Measurements from ENCODE around the gene GYS1.
"Not testable (repeated sequence)": the region's sequence is repeated elsewhere in the genome, so short reads cannot be mapped to it uniquely, and the experiment has no call there.

Gene GYS1

DNA sequence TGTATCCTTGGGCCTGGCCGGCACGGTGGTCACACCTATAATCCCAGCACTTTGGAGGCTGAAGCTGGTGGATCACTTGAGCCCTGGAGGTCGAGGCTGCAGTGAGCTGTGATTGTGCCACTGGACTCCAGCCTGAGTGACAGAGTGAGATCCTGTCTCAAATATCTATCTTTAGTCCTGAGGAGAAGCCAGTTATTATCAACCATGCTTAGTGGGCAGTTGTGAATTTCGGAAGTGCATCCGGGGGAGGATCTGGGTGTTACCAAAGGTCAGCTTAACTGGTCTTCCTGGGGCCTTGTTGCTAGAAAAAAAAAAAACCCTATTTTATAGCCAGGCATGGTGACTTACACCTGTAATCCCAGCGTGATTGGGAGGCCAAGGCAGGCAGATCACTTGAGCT lies 50.0 kb downstream of the GYS1 start:
- Histone ChIP-seq H3K4me1 (ENCODE audit: control insufficient read depth, low read depth, low read length) (no peaks in the 10 kb centered on the region), H3K4me3 (ENCODE audit: low read length) (no peak overlapping the region), H3K9me3 (ENCODE audit: control insufficient read depth, low read depth, low read length) (no peaks in the 10 kb centered on the region), H3K27ac (ENCODE audit: low read length) (no peak overlapping the region), H3K9ac (ENCODE audit: low read length) (no peak overlapping the region), H3K27me3 (ENCODE audit: control insufficient read depth, insufficient read depth, low read length) (no peaks in the 10 kb centered on the region), H3K36me3 (ENCODE audit: control insufficient read depth, low read depth, low read length) (no peaks in the 10 kb centered on the region)

DNA sequence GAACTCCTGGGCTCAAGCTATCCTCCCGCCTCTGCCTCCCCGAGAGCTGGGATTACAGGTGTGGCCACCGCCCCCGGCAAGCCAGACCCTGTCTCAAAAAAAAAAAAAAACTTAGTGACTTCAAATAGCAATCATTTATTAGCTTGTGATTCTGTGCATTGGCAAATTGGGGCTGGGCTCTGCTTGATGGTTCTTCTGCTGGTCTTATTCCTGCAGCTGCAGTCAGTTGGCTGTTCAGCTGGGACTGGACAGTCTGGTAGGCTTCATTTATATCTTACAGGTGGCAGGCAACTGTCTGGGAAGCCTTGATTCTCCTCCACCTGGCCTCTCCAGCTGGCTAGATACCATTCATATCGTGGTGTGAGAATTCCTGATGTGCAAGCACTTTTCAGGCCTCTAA lies 52.2 kb downstream of the GYS1 start:
- H3K9ac ChIP-seq (ENCODE audit: low read length) = no peak overlapping the region
- no peaks in the 10 kb centered on the region for H3K4me1 ChIP-seq (ENCODE audit: control insufficient read depth, low read depth, low read length)
- no peak overlapping the region for H3K27ac ChIP-seq (ENCODE audit: low read length)
- no peaks in the 10 kb centered on the region for H3K27me3 ChIP-seq (ENCODE audit: control insufficient read depth, insufficient read depth, low read length)
- H3K9me3 ChIP-seq (ENCODE audit: control insufficient read depth, low read depth, low read length) = no peaks in the 10 kb centered on the region
- no peak overlapping the region for H3K4me3 ChIP-seq (ENCODE audit: low read length)
- H3K36me3 ChIP-seq (ENCODE audit: control insufficient read depth, low read depth, low read length) = no peaks in the 10 kb centered on the region

DNA sequence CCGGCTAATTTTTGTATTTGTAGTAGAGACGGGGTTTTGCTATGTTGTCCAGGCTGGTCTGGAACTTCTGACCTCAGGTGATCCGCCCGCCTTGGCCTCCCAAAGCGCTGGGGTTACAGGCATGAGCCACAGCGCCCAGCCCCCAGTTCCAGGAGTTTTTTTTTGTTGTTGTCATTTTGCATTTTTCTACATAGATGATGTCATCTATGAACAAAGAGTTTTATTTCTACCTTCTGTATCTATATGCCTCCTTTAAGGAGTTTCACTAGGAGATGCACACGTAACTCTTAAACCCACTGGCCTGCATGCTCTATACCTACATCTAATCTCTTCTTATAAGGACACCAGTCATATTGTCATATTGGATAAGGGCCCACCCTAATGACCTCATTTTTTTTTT lies 54.9 kb downstream of the GYS1 start:
- Histone ChIP-seq H3K9ac (ENCODE audit: low read length) (no peak overlapping the region), H3K9me3 (ENCODE audit: control insufficient read depth, low read depth, low read length) (no peaks in the 10 kb centered on the region), H3K27me3 (ENCODE audit: control insufficient read depth, insufficient read depth, low read length) (peaks cover 19% of the 10 kb centered on the region), H3K4me3 (ENCODE audit: low read length) (no peak overlapping the region), H3K27ac (ENCODE audit: low read length) (no peak overlapping the region), H3K36me3 (ENCODE audit: control insufficient read depth, low read depth, low read length) (no peaks in the 10 kb centered on the region), H3K4me1 (ENCODE audit: control insufficient read depth, low read depth, low read length) (peaks cover 8% of the 10 kb centered on the region)

DNA sequence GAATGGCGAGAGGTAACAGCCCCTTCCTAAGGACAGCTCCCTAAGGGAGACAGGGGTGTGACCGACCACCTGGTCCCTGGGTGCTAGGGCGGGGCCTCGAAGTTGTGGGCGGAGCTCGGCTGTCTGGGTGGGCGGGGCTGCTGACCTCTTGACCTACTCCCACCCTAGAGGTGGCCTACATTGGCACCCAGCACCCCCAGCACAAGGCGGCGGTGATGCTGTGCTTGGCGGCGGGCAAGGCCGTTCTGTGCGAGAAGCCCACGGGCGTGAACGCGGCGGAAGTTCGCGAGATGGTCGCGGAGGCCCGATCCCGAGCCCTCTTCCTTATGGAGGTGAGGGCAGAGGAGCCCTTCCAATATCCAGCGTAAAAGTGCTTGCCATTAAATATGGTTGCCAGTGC lies 57.2 kb downstream of the GYS1 start:
- peaks cover 37% of the 10 kb centered on the region for H3K27me3 ChIP-seq (ENCODE audit: control insufficient read depth, insufficient read depth, low read length)
- H3K36me3 ChIP-seq (ENCODE audit: control insufficient read depth, low read depth, low read length) = no peaks in the 10 kb centered on the region
- no peak overlapping the region for H3K4me3 ChIP-seq (ENCODE audit: low read length)
- H3K27ac ChIP-seq (ENCODE audit: low read length) = no peak overlapping the region
- peaks cover 10% of the 10 kb centered on the region for H3K4me1 ChIP-seq (ENCODE audit: control insufficient read depth, low read depth, low read length)
- H3K9ac ChIP-seq (ENCODE audit: low read length) = no peak overlapping the region
- H3K9me3 ChIP-seq (ENCODE audit: control insufficient read depth, low read depth, low read length) = no peaks in the 10 kb centered on the region

DNA sequence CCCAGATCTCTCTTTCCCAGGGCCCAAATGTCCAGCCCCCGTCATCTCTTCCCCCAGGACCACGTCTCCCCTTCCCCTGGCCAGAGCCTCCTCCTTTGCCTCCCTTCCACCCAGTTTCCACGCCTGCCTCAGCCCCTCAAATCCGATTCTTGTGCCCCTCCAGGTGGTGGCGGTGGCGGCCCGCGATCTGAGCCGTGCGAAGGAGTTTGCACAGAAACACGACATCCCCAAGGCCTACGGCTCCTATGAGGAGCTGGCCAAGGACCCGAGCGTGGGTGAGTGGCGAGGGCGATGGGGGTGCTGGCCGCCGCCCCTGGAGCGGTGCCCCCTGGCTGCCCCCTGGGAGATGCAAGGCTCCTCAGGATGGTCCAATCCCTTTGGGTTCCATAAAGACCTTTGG lies 58.3 kb downstream of the GYS1 start:
- no peaks in the 10 kb centered on the region for H3K36me3 ChIP-seq (ENCODE audit: control insufficient read depth, low read depth, low read length)
- H3K4me1 ChIP-seq (ENCODE audit: control insufficient read depth, low read depth, low read length) = peaks cover 10% of the 10 kb centered on the region
- no peak overlapping the region for H3K27ac ChIP-seq (ENCODE audit: low read length)
- H3K4me3 ChIP-seq (ENCODE audit: low read length) = no peak overlapping the region
- H3K9me3 ChIP-seq (ENCODE audit: control insufficient read depth, low read depth, low read length) = no peaks in the 10 kb centered on the region
- peaks cover 37% of the 10 kb centered on the region for H3K27me3 ChIP-seq (ENCODE audit: control insufficient read depth, insufficient read depth, low read length)
- H3K9ac ChIP-seq (ENCODE audit: low read length) = no peak overlapping the region

DNA sequence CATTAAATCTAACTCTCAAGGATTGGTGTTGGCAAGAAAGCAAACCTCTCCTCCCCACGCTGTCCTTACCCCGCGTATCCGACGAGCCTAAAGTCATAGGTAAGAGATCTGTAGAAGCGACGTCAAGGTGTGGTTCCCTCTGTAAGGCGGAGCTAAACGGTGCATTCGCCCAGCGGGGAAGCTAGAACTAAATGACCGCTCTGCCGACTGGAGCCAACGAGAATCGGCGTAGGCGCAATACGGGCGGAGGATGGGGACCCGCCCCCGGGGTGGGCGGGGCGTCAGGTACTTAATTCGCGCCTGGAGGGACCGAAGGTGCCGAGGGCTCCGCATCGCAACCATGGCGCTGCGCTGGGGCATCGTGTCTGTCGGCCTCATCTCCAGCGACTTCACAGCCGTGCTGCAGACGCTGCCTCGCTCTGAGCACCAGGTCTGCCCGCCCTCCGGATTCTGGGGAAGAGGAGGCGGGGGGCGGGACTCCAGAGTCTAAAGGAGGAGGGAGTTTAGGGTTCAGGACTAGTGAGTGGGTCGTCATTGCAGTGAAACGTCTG lies 59.7 kb downstream of the GYS1 start, which contains the start of gene DHDH:
Gene DHDH (plus strand): TSS at position 318 of the 551 bp plus-strand sequence. CDS start 23 bp downstream, at position 341.
- peak within 1 kb of the TSS; percentile 57 for H3K4me3 ChIP-seq (ENCODE audit: low read length)
- no peaks in the 10 kb centered on the region for H3K36me3 ChIP-seq (ENCODE audit: control insufficient read depth, low read depth, low read length)
- H3K27ac ChIP-seq (ENCODE audit: low read length) = no peak within 1 kb of the TSS
- peak within 1 kb of the TSS; percentile 33 for H3K9ac ChIP-seq (ENCODE audit: low read length)
- H3K9me3 ChIP-seq (ENCODE audit: control insufficient read depth, low read depth, low read length) = no peaks in the 10 kb centered on the region
- H3K4me1 ChIP-seq (ENCODE audit: control insufficient read depth, low read depth, low read length) = peaks cover 10% of the 10 kb centered on the region
- H3K27me3 ChIP-seq (ENCODE audit: control insufficient read depth, insufficient read depth, low read length) = peaks cover 37% of the 10 kb centered on the region

DNA sequence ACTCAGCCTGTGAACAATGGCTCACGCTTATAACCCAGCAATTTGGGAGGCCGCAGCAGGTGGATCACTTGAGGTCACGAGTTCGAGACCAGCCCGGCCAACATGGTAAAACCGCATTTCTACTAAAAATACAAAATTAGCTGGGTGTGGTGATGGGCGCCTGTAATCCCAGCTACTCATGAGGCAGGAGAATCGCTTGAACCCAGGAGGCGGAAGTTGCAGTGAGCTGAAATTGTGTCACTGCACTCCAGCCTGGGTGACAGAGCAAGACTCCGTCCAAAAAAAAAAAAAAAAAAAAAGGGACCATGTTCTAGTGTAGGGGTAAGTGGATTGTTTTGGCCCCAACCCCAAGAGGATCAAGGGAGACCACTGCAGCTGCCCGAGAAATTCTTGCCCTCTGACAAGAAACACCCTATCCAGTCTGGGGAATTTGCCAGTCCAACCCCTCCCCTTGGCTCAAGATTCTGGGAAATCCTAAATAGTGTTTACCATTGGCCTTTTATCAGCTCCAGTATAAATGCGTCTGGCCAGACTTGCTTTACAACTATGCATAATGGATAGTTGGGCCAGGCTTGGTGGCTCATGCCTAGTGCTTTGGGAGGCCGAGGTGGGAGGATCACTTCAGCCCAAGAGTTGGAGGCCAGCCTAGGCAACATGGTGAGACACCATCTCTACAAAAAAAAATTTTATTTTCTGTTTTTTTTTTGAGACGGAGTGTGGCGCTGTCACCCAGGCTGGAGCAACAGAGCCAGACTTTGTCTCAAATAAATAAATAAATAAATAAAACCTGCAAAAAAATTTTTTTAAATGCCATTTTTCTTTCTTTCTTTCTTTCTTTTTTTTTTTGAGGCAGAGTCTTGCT lies 64.7 kb downstream of the GYS1 start:
- Histone ChIP-seq H3K4me1 (ENCODE audit: control insufficient read depth, low read depth, low read length) (peaks cover 2% of the 10 kb centered on the region), H3K4me3 (ENCODE audit: low read length) (no peak overlapping the region), H3K27ac (ENCODE audit: low read length) (no peak overlapping the region), H3K36me3 (ENCODE audit: control insufficient read depth, low read depth, low read length) (no peaks in the 10 kb centered on the region), H3K9me3 (ENCODE audit: control insufficient read depth, low read depth, low read length) (no peaks in the 10 kb centered on the region), H3K9ac (ENCODE audit: low read length) (no peak overlapping the region), H3K27me3 (ENCODE audit: control insufficient read depth, insufficient read depth, low read length) (peaks cover 19% of the 10 kb centered on the region)

DNA sequence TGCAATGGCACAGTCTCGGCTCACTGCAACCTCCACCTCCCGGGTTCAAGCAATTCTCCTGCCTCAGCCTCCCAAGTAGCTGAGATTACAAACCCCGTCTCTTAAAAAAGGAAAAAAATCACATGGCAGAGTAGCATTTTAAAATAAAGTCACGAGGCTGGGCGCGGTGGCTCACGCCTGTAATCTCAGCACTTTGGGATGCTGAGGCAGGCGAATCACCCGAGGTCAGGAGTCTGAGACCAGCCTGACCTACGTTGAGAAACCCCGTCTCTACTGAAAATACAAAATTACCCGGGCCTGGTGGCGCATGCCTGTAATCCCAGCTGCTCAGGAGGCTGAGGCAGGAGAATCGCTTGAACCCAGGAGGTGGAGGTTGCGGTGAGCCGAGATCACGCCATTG lies 65.4 kb downstream of the GYS1 start:
- H3K9me3 ChIP-seq (ENCODE audit: control insufficient read depth, low read depth, low read length); H3K4me1 ChIP-seq (ENCODE audit: control insufficient read depth, low read depth, low read length); H3K9ac ChIP-seq (ENCODE audit: low read length); H3K27ac ChIP-seq (ENCODE audit: low read length); H3K36me3 ChIP-seq (ENCODE audit: control insufficient read depth, low read depth, low read length); H3K4me3 ChIP-seq (ENCODE audit: low read length): not testable (repeated sequence)
- H3K27me3 ChIP-seq (ENCODE audit: control insufficient read depth, insufficient read depth, low read length) = peaks cover 13% of the 10 kb centered on the region

DNA sequence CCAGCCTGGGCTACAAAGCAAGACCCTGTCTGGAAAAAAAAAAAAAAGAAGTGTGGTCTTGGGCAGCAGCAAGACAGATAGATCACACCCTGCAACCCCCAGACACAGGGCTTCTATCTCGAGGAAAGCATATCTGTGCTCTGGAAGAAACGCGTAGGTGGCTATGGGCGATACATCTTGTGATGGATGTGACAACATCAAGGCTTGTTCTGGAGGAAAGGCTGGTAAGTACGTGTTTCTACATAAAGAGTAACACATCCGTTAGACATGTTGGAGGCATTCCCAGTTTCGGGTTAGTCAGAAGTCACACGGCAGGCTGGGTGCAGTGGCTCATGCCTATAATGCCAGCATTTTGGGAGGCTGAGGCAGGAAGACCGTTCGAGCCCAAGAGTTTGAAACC lies 66.2 kb downstream of the GYS1 start:
- Histone ChIP-seq H3K4me1 (ENCODE audit: control insufficient read depth, low read depth, low read length) (no peaks in the 10 kb centered on the region), H3K4me3 (ENCODE audit: low read length) (no peak overlapping the region), H3K27ac (ENCODE audit: low read length) (no peak overlapping the region)

DNA sequence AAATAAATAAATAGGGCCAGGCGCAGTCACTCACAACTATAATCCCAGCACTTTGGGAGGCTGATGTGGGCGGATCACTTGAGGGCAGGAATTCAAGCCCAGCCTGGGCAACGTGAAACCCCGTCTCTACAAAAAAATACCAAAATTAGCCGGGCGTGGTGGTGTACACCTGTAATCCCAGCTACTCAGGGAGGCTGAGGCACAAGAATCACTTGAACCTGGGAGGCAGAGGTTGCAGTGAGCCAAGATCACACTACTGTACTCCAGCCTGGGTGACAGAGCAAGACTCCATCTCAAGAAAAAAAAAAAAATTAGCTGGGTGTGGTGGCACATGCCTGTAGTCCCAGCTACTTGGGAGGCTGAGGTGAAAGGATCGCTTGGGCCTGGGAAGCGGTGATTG lies 67.2 kb downstream of the GYS1 start:
- not testable (repeated sequence) for H3K36me3 ChIP-seq (ENCODE audit: control insufficient read depth, low read depth, low read length); H3K9me3 ChIP-seq (ENCODE audit: control insufficient read depth, low read depth, low read length); H3K27ac ChIP-seq (ENCODE audit: low read length)

More for the DNA sequence above, 66.2 kb downstream of the GYS1 start:
- no peaks in the 10 kb centered on the region for H3K9me3 ChIP-seq (ENCODE audit: control insufficient read depth, low read depth, low read length)
- H3K27me3 ChIP-seq (ENCODE audit: control insufficient read depth, insufficient read depth, low read length) = peaks cover 5% of the 10 kb centered on the region
- no peak overlapping the region for H3K9ac ChIP-seq (ENCODE audit: low read length)
- H3K36me3 ChIP-seq (ENCODE audit: control insufficient read depth, low read depth, low read length) = no peaks in the 10 kb centered on the region

DNA sequence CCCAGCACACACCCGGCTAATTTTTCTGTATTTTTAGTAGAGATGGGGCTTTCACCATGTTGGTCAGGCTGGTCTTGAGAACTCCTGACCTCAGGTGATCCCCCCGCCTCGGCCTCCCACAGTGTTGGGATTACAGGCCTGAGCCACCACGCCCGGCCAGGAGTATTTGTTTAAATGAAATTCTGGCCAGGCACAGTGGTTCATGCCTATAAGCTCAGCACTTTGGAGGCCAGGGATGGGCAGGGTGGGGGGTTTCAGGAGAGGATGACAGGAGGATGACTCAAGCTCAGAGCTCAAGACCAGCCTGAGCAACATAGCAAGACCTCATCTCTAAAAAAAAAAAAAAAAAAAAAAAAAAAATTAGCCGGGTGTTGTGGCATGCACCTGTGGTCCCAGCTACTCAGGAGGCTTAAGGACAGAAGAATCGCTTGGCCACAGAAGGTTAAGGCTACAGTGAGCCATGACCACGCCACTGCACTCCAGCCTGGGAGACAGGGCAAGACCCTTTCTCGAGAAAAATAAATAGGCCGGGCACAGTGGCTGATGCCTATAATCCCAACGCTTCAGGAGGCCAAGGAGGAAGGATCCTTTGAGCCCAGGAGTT lies 67.8 kb downstream of the GYS1 start:
- Histone ChIP-seq H3K27ac (ENCODE audit: low read length) (no peak overlapping the region), H3K4me3 (ENCODE audit: low read length) (no peak overlapping the region), H3K9ac (ENCODE audit: low read length) (no peak overlapping the region), H3K4me1 (ENCODE audit: control insufficient read depth, low read depth, low read length) (no peaks in the 10 kb centered on the region), H3K27me3 (ENCODE audit: control insufficient read depth, insufficient read depth, low read length) (no peaks in the 10 kb centered on the region), H3K36me3 (ENCODE audit: control insufficient read depth, low read depth, low read length) (no peaks in the 10 kb centered on the region), H3K9me3 (ENCODE audit: control insufficient read depth, low read depth, low read length) (no peaks in the 10 kb centered on the region)

More for the DNA sequence above, 67.2 kb downstream of the GYS1 start:
- H3K4me3 ChIP-seq (ENCODE audit: low read length); H3K27me3 ChIP-seq (ENCODE audit: control insufficient read depth, insufficient read depth, low read length); H3K9ac ChIP-seq (ENCODE audit: low read length); H3K4me1 ChIP-seq (ENCODE audit: control insufficient read depth, low read depth, low read length): not testable (repeated sequence)

Data from iPS-18a (cell line).